ENCODE measurements around the gene OR1L6.

DNA sequence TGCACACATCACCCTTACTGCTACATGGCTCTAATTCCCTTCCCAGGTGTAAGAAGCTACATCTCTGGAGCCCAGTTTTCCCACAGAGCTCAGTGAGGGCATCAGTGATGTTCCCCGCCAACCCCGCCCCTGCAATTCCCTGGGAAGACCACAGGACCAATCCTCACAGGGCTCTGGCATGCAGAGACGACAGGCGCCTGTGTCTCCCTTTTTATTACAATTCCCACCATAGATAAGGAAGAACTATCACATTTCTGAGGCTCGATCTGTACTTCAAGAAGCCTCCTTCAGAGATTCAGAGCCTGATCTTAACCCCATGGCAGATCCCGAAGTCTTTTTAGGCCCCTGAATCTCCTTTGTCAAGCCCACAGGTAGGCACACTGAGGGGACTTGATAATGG is at the start of gene OR1L6:
- no peak for TF ChIP-seq POLR2A (IDR thresholded peaks at IDR 0.05; ENCODE audit: low read length)
- no peak for TF ChIP-seq GATA1 (IDR thresholded peaks at IDR 0.05; ENCODE audit: low read depth, low read length)

All from erythroblast (primary cell).